C1 segment of cervical spinal cord (tissue), 14 donors: Measurements from ENCODE around the gene MRNIP.

Source experiments
- DNase-seq, 14 donors: peaks; one replicate each; lab custom pipeline; 2025; lab: John Stamatoyannopoulos, UW

Gene MRNIP, protein sequence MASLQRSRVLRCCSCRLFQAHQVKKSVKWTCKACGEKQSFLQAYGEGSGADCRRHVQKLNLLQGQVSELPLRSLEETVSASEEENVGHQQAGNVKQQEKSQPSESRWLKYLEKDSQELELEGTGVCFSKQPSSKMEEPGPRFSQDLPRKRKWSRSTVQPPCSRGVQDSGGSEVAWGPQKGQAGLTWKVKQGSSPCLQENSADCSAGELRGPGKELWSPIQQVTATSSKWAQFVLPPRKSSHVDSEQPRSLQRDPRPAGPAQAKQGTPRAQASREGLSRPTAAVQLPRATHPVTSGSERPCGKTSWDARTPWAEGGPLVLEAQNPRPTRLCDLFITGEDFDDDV

DNA sequence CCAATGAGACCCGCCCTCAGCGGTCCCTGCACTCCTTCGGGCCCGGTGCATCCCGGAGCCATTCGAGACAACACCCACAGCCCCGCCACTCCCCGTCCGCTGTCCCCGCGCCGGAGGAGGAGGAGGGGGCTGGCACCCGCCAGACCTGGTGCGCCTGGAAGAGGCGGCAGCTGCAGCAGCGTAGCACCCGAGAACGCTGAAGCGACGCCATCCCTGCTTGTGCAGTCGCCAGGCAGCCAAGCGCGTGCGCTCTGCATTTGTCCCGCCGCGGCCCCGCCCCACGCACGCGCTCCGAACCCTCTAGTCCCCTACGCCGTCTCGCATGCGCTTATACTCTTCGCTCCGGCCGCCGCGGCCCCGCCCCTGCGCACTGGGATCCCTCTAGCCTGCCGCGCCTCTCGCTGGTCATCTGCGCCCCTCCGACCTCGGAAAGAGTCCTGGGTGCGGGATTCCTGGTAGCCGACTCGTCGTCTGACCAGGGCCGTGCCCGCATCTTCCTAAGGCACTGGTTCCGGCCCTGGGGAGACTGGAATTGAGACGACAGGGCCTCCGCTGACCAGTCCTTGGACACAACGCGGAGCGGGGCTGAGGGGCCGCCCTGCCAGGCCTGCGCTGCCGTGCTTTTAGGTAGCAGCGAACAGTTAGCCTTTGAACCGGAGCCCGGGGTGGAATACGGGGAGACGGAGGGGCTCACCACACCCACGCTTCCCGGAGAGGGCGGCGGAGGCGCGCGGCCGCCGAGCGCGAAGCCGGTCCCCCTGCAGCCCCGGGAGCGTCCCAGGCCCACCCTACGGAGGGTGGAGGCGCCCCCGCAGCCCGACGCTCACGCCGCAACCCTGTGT lies at the start of gene MRNIP:
Gene MRNIP, minus strand, starts transcription at position 232 of the 842 bp plus-strand sequence. Its CDS starts 21 bp downstream, at position 211.
- peak; percentile 75 to 96 (median 94) for DNase-seq

DNA sequence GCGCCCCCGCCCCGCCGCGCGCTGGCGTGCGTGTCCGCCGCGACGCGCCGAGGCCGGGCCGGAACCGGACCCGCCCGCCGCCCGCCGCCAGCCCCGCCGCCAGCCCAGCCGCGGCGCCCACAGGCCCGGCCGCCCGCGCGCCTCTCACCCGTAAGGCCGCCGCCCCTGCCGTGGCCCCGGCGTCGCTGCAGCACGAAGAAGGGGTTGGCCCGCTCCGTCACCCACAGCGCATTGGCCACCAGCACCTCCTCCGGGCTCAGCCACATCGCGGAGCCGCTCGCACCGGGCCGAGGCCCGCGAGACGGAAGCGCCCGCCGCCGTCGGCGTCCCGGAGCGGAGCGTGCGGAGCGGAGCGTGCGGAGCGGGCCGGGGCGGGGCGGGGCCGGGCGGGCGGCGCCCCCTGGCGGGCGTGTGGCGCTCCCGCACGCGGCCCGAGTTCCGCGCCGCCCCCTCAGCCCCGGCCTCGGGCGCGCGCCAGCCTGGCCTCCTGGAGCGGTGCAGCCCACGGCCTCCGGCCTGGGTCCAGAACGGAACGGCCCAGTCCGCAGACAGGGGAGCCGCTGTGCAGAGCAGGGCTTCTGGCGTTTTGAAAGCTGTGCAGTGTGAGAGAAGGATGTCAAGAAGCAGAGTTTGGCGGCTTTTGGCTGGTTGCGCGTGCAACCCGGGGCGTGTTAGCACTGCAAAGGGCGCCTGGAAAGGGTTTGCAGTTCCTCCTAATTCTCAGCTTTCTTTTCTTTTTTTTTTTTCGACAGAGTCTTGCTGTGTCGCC lies 49.1 kb upstream of the MRNIP start, which contains the start of gene TBC1D9B:
Gene TBC1D9B, minus strand, starts transcription at position 342 of the 769 bp plus-strand sequence. Its CDS starts 76 bp downstream, at position 266.
- peak in 13 of 14 donors; percentile 7 to 83 (median 52) for DNase-seq

DNA sequence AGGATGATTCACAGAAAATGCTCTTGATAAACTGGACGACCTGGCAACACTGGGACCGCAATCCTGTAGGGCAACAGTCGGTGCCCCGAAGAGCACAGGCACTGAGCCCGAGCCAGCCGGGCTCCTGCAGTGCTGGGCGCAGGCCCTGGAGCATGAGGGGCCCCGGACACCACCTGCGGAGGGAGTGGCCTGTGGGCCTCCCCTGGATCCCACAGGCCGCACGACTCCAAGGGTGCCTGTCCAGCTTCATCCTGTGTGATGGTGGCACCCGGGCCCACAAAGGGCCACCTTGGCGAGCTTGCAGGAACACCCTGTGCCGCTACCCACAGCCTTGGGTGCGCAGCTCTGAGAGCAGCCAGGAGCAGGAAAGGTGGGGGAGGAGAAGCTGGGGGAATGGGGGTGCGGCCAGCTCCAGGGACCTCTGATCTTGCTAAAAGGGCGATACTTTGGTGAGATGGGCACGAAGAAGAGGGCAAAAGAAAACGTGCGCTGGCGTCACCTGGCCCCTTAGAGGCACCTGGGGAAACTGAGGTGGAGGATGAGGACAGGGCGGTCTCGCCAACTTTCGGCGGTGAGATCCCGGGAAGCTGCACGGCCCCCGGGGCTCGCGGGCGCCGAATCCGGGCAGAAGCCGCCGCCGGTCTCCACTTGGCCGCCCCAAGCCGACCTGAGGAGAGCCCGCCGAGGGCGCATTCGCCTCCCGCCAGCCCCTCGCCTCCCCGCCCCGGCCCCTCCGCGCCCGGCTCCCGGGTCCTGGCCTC lies 48.4 kb upstream of the MRNIP start:
- DNase-seq, result peak in 3 of 14 donors; percentile 6 to 62 (median 30)

DNA sequence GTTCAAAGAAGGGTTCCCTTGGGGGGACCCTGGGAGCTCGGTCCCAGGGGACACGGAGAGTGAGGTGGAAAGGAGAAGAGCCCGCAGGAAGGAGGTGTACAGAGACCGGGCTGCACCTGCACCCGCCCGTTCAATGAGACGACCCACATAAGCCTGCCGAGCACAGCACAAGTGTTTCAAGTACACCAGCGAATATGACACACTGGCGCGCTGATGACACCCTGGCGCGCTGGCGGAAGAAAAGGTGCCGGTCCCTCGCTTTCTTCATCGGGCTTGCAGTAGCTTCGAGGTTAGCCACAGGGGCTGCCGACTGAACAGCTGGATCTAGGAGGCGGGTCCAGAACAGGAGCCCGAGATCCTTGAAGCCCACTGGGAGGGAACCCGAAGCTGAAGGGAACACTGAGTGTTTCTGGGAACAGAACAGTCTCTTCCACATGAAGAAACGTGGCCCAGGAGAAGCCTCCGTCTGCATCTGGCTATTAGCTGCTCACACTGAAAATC lies 47.7 kb upstream of the MRNIP start:
- DNase-seq, result no peak

DNA sequence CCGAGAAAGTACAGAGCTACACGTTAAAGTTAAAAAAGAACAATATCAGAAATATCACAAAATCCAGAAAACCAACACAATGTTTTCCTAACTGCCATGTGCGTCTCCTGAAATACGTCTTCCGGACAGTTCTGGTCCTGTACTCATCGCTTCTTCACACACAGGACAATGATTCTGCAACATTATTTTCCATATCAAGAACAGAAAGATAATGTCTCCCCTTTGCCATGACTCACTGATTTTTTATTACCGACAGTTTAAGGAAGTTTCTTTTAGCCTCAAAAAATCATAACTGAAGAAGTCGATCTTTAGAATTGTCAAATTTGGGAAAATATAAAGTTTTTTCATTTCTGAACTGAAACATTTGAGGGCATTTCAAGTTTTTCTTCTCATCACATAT lies 46.5 kb upstream of the MRNIP start:
- no peak for DNase-seq

DNA sequence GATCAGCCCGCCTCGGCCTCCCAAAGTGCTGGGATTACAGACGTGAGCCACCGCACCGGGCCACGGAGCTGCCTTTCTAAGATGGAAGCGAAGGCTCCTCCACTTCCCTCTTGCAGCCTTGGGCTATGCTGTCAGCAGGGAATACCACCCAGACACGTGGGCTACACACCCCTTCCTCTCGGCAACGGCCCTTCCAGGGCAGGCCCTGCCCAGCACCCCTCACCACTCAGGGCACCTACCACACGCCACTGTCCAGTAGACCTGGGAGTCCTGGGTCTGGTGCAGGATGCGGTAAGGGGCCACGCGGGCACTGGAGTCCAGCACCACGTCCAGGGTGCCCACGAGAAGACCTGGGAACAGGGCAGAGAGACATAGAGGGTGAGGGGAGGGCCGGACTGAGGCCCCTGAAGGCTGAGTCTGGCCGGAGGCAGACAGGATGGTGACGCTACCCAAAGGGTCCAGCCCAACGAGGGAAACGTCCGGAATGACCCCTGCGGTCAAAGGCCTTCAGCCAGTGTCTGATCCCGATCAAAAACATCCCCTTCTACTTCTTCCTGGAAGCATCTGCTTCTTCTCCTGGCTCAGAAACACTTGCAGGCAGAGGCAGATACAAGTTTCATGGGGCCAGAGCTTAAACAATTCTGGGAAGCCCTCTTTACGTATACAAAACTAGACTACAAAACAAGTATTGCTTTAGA lies 46.0 kb upstream of the MRNIP start:
- DNase-seq, result no peak

DNA sequence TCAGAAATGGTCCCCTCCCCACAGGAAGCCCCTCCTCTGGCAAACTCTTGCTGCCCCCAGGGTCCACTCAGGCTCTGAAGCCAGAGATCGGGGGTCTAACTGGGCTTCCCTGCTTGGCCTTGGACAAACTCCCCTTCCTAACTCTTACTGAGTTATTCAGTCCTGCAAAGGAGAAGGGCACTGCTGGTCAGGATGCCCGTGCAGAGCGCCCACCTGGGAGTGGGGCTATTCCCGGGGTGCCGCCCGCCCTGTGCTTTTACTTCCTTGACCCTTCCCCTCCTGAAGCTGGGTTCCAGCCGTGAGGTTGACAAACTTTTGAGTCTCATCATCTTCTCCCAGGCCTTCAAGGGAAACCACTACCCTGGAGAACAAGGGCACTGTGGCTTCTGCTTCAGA lies 44.1 kb upstream of the MRNIP start:
- DNase-seq, result no peak

DNA sequence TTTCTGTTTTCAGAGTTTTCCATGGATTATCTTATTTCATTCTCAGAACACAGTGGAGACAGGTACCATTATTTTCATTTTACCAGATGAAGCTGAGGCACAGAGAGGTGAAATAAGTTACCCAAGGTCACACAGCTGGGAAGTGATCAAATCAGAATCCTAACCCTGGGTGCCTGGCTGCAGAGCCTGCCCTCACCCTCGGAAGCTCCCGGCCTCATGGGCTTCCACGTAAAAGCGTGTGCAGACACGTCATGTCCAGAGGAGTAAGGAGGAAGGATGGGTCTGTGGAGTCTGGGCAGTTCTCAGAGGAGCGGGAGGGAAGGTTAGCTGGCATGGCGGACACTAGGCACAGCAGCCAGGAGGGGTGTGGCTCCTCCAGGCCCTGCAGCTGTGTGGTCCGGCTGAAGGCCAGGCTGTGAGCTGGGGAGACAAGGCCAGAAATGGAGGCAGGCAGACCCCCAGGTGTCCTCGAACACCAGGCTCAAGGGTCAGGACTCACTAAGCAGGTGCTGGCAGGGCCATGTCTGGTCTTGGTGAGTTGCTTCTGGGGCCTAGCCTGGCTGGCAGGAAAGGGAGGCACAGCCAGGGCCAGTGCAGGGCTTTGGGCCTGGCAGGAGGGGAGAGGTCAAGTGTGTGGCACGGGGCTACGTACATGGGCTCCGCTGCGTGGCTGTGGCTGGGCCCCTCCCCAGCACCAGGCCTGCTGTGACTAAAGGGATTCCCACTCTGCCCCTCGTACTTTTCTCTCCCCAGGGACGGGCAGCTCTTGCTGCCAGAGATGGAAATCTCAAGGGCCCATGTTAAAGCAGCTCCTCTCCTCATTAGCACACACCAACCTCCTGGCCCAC lies 43.5 kb upstream of the MRNIP start:
- no peak for DNase-seq

DNA sequence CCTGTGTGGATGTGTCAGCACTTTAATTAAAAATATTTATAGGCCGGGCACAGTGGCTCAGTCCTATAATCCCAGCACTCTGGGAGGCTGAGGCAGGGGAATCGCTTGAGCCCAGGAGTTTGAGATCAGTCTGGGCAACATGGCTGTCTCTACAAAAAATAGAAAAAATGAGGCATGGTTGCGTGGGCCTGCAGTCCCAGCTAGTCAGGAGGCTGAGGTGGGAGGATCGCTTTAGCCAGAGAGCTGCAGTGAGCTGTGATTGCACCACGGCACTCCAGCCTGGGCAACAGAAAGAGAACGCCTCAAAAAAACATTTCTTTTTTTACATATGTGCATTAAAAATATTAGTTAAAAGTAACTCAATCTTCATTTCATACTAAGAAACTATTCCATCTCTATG lies 42.8 kb upstream of the MRNIP start:
- no peak for DNase-seq

DNA sequence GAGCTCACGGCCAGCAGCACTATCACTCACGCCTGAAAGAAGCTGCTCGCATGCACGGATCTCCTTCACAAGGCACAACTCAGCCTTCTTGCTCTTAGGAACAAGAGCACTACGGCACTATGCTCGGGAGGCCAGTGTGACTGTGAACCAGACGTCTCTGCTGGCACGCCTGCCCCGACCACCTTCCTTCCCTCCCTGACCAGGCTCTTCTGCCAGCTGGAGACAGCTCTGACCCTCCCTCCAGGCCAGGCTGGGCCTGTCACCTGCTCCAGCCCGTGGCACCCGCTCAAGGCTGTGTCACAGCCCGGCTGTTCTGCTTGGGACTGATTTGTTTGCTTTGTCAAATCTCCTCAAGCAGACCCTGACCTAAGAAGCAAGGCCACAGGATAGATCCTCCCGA lies 42.1 kb upstream of the MRNIP start:
- DNase-seq, result peak in 9 of 14 donors; percentile 6 to 87 (median 38)

DNA sequence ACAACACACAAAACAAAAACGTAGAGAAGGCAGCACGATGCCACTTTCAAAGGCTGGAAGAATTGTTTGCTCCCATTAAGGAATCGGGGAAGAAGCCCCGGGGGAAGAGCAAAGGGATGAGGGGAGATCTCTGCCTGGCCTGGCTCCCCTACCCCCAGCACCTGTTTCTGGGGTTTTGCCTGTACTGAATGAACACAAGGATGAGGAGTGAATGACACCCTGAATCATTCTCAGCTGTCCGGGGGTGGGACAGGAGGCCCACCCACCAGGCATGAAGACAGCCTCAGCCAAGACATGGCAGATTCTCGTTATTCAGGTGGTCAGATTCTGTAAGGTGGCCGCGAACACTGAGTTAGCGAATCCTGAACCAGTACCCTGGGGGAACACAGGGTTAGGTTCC lies 41.6 kb upstream of the MRNIP start:
- no peak for DNase-seq

DNA sequence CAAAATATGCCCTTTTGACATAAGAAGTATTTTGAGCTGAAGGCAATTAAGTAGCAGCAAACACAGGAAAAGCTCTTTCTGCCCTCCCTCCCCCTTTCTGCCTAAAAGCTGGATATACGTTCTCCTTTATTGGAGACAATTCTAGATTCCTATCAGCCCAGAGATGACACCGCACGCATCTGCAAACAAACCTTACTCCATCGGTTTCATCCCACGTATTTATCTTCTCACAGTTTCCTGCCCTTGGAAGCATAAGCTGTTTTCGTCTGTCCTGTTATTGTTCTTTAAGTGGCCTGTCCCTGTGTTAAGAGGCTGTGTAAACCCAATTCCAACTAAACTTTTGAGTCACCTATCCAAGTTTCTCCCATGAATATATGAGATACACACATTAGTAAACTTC lies 37.2 kb upstream of the MRNIP start:
- DNase-seq, result no peak

DNA sequence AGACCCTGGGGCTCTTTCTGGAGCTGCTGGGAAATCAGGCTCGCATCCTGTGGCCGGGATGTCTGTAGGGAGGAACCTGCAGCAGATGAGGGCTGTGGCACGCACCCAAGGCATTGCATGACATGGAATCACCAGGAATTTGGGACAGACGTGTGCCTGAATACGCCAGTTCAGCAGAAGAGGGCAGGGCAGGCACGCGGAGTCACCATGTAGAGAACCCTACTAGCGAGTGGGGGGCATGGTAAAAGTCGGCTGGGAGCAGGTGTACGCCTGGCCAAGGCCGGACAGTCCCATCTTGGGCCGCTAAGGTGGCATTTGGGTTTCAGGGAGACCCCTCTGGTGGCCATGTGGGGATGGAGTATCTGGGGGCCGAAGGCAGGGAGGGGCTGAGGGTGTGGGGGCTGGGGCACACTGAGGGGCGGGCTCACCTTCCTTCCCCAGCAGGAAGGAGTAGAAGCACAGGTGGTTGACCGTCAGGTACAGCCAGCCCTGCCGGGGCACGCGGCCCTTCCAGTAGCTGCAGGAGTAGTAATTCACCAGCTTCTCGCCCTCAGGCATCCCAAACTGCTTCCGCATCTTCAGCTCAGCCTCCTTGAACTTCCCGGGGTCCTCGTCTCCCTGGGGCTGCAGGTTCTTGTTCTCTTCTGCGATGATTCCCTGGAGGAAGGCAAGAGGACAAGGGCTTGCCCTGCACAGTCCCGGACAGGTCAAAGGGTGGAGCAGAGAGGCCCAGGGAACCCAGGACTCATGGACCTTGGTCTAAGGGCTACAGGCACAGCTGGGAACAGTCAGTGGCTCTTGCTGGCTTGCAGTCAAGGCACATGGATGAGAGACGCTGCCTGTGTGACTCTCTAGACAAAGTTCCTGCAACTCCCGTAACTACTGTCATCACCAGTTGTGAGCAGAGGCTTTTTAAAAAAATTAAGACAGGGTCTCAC lies 35.6 kb upstream of the MRNIP start:
- peak in 1 of 14 donors; percentile 47 for DNase-seq

DNA sequence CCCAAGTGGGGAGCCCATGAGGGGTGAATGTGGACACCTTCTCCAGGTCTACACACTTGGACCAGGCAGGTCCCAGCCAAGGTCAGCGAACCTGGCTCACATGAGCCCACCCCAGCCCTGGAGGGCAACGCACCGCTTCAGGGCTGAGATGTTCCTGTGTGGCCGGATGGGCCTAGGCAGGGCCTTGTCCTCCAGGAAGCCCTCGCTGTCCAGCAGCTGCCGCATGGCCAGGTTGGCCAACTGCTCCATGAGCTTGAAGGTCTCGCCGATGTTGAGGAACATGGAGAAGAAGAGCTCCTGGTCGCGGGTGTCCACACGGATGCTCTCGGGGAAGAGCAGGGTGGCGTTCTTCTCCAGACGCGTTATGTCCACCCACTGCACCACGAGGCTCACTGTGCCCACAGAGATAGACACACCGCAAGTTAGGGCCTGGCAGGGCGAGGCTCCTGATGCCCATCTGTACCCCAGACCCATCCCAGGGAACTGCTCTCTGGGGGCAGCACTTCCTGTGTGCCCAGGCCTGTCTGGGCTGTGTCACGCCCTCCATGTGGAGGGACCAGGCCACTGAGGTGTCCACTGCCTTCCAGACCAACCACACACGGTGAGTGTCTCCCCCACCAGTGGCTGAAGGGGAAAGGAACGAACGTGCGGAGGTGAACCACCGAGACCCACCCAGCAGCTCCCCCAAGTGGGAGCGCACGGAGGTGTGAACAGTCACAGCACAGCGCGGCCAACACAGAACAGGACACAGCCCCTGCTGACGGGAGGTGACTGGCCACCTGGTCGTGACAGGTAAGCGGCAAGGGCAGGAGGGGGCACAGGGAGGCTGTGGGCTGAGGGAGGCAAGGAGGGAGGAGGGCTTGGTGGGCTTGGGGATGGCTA lies 34.7 kb upstream of the MRNIP start:
- DNase-seq, result no peak

DNA sequence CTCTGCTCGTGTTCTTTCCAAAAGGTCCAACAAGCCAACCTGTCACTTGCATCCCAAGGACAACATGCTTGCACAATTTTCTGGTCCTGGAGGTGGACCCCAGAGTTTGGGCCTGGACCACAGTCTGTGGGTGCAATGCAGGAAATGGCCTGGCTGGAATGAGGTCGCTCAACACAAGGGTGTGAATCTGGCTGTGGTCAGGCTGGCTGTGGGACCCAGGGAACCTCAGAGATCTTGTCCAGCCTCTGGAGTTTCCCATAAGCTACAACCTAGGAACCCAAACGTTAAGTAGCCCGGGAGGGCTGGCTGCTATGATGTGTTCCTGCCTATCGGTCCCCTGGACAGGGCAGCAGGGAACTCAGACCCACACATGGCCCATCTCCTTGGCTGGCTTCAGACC lies 33.6 kb upstream of the MRNIP start:
- no peak for DNase-seq

DNA sequence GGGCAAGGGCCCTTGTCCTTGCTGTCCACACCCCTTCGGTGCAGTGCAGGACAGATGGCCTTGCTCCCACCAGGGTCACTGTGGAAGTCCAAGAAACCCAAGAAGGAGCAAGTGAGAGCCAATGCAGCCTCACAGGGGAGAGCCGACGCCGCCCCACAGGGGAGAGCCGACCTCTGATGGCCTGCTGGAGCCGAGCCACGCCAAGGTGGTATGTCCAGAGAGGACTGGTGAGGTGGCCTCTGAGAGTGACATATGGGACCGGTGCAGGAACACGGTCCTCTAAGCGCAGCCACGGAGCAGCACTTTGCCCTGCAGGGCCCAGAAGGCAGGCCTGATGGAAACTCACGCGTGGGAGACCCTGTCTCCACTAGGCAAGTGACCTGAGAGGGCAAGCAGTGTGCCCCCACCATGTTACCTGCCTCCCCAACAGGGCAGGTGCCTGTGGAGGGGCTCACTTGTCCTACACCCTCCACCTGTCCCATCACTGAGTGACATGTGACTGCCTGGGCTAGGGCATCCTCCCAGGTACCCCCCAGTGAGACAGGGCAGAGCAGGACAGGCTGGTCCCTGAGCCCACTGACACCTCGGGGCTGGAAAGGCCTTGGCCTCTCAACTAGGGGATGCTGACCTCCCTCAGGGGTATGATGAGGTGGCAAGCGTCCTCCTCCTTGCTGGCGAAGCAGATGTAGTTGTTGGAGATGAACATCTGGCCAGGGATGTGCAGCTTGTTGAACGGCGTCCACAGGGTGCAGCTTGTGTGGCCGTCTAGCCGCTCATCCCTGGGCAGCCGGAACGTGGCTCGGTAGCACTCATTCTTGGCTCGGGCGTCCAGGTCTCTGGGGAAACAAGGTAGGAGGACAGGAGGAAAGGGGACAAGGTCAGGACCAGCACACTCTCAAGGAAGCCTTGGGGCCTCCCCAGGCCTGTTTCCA lies 32.4 kb upstream of the MRNIP start:
- DNase-seq, result no peak
